Endothelial cell of umbilical vein (primary cell): Measurements from ENCODE around the gene SEL1L2. TPM values are rescaled to one million over a fixed set of nuclear protein-coding genes. Genes with fewer than 3 reads are reported as not detected.

Experiments used
- BruUV-seq: library from RNA; stranded (reverse); fragments of 400-500 nt; replicated peaks from 2 replicates; lab custom pipeline; 2021; lab: Mats Ljungman, UMichigan
- CTCF ChIA-PET: fragments of 300-600, 350-600 bp; sonication (Branson Sonifier 250); formaldehyde crosslinking; loops from one replicate; lab custom pipeline; 2021; ENCODE audit warnings: antibody characterized with exemption, inconsistent platforms; lab: Charles Lee
- POLR2A ChIA-PET: fragments of 300-600, 350-600 bp; sonication (Branson Sonifier 250); formaldehyde crosslinking; loops from one replicate; lab custom pipeline; 2021; ENCODE audit warnings: antibody characterized with exemption, inconsistent platforms; lab: Charles Lee
- DNase-seq: peaks from one replicate; pipeline ENCODE4 v3.0.0-alpha.2; 2011; ENCODE audit warnings: low read depth, low spot score
- FAIRE-seq: peaks from 2 replicates; lab custom pipeline; 2011; peaks lifted over from hg19 to GRCh38; lab: Jason Lieb, UNC
- H2AFZ ChIP-seq: 2 replicates; pipeline ENCODE4 v1.6.0; 2012; ENCODE audit warnings: low read depth, low read length, control low read depth, inconsistent platforms
- H3K27ac ChIP-seq: 2 replicates; pipeline ENCODE4 v1.5.1; 2011; ENCODE audit warnings: low read depth, mild to moderate bottlenecking, control low read depth, low read length, moderate library complexity; ENCODE audit not compliant: insufficient read depth
- H3K27me3 ChIP-seq, 2 experiments: 2 replicates each; pipeline versions ENCODE4 v1.6.0 to v1.6.1; 2011; ENCODE audit warnings: low read length in 2 of 2, mixed read lengths in 1 of 2; ENCODE audit not compliant: control insufficient read depth in 2 of 2, insufficient read depth in 2 of 2
- H3K36me3 ChIP-seq, 2 experiments: 2 replicates in 1 of 2; 3 replicates in 1 of 2; pipeline ENCODE4 v1.5.1; 2011; ENCODE audit warnings: low read length in 2 of 2, mild to moderate bottlenecking in 1 of 2, moderate library complexity in 1 of 2; ENCODE audit not compliant: control insufficient read depth in 2 of 2, insufficient read depth in 2 of 2; ENCODE audit errors: extremely low read depth in 1 of 2
- H3K4me1 ChIP-seq: 3 replicates; pipeline ENCODE4 v1.5.1; 2011; ENCODE audit warnings: mild to moderate bottlenecking, low read length; ENCODE audit not compliant: control insufficient read depth, insufficient read depth; ENCODE audit errors: extremely low read depth
- H3K4me2 ChIP-seq: 2 replicates; pipeline ENCODE4 v1.6.1; 2011; ENCODE audit warnings: low read length, control low read depth, mixed read lengths; ENCODE audit not compliant: insufficient read depth
- H3K4me3 ChIP-seq, 3 experiments: fragments of 200-600 bp in 1 of 3; sonication (generic), shearing (Covaris generic) in 1 of 3; replicated peaks in 1 of 3; 2 replicates each; pipeline ENCODE4 v1.5.1; 2011 to 2016; ENCODE audit warnings: control low read depth in 3 of 3, low read length in 3 of 3, mild to moderate bottlenecking in 2 of 3, inconsistent platforms in 1 of 3, low read depth in 1 of 3, moderate library complexity in 1 of 3; ENCODE audit not compliant: insufficient read depth in 1 of 3
- H3K79me2 ChIP-seq: 2 replicates; pipeline ENCODE4 v1.6.0; 2012; ENCODE audit warnings: low read length, inconsistent platforms; ENCODE audit not compliant: control insufficient read depth, insufficient read depth
- H3K9ac ChIP-seq: replicated peaks from 2 replicates; pipeline ENCODE3; 2011; ENCODE audit warnings: low read length, control low read depth; ENCODE audit not compliant: insufficient read depth; ENCODE audit errors: extremely low read depth
- H3K9me1 ChIP-seq: replicated peaks from 3 replicates; pipeline ENCODE4 v1.6.0; 2011; ENCODE audit warnings: mild to moderate bottlenecking, low read length; ENCODE audit not compliant: control insufficient read depth, insufficient read depth; ENCODE audit errors: extremely low read depth
- H3K9me3 ChIP-seq: replicated peaks from 2 replicates; pipeline ENCODE4 v1.5.1; 2012; ENCODE audit warnings: low read length, inconsistent platforms; ENCODE audit not compliant: control insufficient read depth, insufficient read depth
- H4K20me1 ChIP-seq: replicated peaks from 2 replicates; pipeline ENCODE3; 2011; ENCODE audit warnings: mild to moderate bottlenecking, low read length; ENCODE audit not compliant: control insufficient read depth, insufficient read depth; ENCODE audit errors: extremely low read depth
- FOS ChIP-seq: IDR thresholded peaks from 2 replicates; pipeline ENCODE4 v1.6.1; 2011; ENCODE audit warnings: mild to moderate bottlenecking, low read length, moderate library complexity, borderline replicate concordance; ENCODE audit not compliant: insufficient read depth
- GATA2 ChIP-seq: IDR thresholded peaks from 2 replicates; pipeline ENCODE4 v1.7.0; 2011; ENCODE audit warnings: low read depth, mild to moderate bottlenecking, moderate library complexity, mixed read lengths, low read length; ENCODE audit not compliant: insufficient read length, insufficient read depth
- JUN ChIP-seq: IDR thresholded peaks from 2 replicates; pipeline ENCODE4 v1.6.1; 2011; ENCODE audit warnings: borderline replicate concordance, low read depth; ENCODE audit not compliant: insufficient read length, insufficient read depth
- POLR2AphosphoS5 ChIP-seq: IDR thresholded peaks from 2 replicates; pipeline ENCODE4 v1.6.1; 2012; ENCODE audit warnings: low read depth, mild to moderate bottlenecking, control low read depth, low read length, moderate library complexity; ENCODE audit not compliant: insufficient read depth
- dilution Hi-C: fragments of 300-500 bp; cut with MboI; formaldehyde crosslinking; loops from one replicate; pipeline ENCODE4 v1.15.0; 2019; ENCODE audit warnings: low sequenced_read_pairs; ENCODE audit not compliant: extremely low pct_ligation_motif_present
- intact Hi-C: fragments of 100-400 bp; cut with micrococcal nuclease; formaldehyde crosslinking; loops from one replicate; pipeline ENCODE4 v1.10.0; 2022
- polyA plus RNA-seq, 4 experiments: library from polyadenylated mRNA; depleted of rRNA in 3 of 4; stranded (reverse) in 3 of 4; unstranded in 1 of 4; fragments of >200 nt; gene quantifications; 2 replicates each; pipeline versions ENCODE4 v1.2.1 to v1.2.3, GENCODE V29; 2011 to 2012; ENCODE audit warnings: missing spikeins in 1 of 4
- total RNA-seq: library from RNA; stranded (reverse); gene quantifications from 2 replicates; pipeline ENCODE4 v1.2.3, GENCODE V29; 2021
- TF ChIP-seq, protein P1 (sequence below): IDR thresholded peaks from 2 replicates; pipeline ENCODE4 v1.6.1; 2011; ENCODE audit not compliant: insufficient read depth, insufficient read length

The SEL1L2 gene
- total and polyA plus RNA-seq, 2 donors (not counting 3 experiments of a cell fraction or from before 2014, with no cell fraction given) = not detected

DNA sequence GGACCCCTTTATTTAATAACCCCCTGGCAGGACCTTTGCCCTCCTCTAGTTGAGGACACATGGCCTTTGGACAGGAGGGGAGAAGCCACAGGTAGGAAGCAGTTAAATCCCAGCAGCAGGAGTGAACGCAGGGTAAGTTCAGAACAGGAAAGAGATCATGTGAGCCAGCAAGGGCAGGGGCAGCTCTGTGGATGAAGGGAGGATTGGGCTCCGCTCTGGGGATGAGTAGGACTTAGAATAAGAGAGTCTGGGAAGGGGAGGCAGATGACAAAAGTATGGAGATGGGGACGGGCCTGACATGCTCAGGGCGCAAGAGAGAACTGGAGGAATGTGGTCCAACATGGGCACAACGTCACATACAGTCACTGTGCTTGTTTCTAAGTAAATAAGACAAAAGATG lies 116.6 kb downstream of the SEL1L2 start:
- H3K4me2 ChIP-seq = no peak overlapping the region
- ChIA-PET CTCF (no interaction called here), POLR2A (no interaction called here)
- DNase-seq (no peak), FAIRE-seq (no peak)
- no peaks in the 10 kb centered on the region for H3K79me2 ChIP-seq
- dilution Hi-C loops (no loop called here), intact Hi-C loops (no loop called here)
- H3K9me3 ChIP-seq = no peaks in the 10 kb centered on the region
- H3K27ac ChIP-seq = no peak overlapping the region
- no peaks in the 10 kb centered on the region for H3K9me1 ChIP-seq
- no peak overlapping the region for H3K9ac ChIP-seq
- BruUV-seq = no TSS peak
- H3K27me3 ChIP-seq = no peaks in the 10 kb centered on the region
- H3K36me3 ChIP-seq = no peaks in the 10 kb centered on the region
- H3K4me1 ChIP-seq = no peaks in the 10 kb centered on the region
- no peaks in the 10 kb centered on the region for H4K20me1 ChIP-seq
- no peak overlapping the region for H2AFZ ChIP-seq
- H3K4me3 ChIP-seq = no peak overlapping the region
- TF ChIP-seq JUN = no peak
- TF ChIP-seq, protein P1, sequence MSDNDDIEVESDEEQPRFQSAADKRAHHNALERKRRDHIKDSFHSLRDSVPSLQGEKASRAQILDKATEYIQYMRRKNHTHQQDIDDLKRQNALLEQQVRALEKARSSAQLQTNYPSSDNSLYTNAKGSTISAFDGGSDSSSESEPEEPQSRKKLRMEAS = no peak
- no peak for TF ChIP-seq GATA2
- TF ChIP-seq POLR2AphosphoS5 = no peak

DNA sequence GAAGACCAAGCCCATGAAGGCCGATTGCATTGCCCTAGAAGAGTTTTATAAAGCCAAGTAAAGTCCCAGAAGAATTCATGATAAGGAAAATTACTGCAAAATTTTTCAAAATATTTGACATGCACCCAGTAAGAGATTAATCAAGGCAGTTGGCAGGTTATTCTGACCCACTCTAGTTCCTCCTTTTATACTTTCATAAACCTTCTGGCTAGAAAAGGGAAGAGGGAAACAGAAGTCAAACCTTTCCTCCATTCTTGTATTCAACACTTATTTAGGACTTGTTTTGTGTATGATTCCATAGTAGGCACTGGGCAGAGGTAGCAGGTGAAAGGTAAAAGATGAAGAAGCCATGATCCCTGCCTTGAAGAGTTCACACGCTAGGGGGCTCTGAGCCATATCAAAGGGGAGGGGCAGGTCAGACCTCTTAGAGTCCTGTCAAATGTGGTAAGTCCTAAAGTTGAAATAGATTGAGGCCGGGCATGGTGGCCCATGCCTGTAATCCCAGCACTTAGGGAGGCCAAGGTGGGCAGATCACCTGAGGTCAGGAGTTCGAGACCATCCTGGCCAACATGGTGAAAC lies 120.2 kb downstream of the SEL1L2 start:
- FAIRE-seq (no peak), DNase-seq (no peak)
- H2AFZ ChIP-seq = no peak overlapping the region
- no peaks in the 10 kb centered on the region for H3K79me2 ChIP-seq
- no peak overlapping the region for H3K4me3 ChIP-seq
- no peaks in the 10 kb centered on the region for H4K20me1 ChIP-seq
- H3K27ac ChIP-seq = no peak overlapping the region
- H3K27me3 ChIP-seq = no peaks in the 10 kb centered on the region
- H3K4me2 ChIP-seq = no peak overlapping the region
- no peaks in the 10 kb centered on the region for H3K36me3 ChIP-seq
- ChIA-PET POLR2A (no interaction called here), CTCF (interaction anchor here (1.0 kb wide), 1 partner anchor 12 kb away, joined by 3 read pairs; no protein-coding TSS in a partner anchor)
- dilution Hi-C loops (no loop called here), intact Hi-C loops (no loop called here)
- TF ChIP-seq FOS (no peak), POLR2AphosphoS5 (no peak)
- H3K9me1 ChIP-seq = no peaks in the 10 kb centered on the region
- no peaks in the 10 kb centered on the region for H3K4me1 ChIP-seq
- no peak overlapping the region for H3K9ac ChIP-seq
- H3K9me3 ChIP-seq = no peaks in the 10 kb centered on the region
- BruUV-seq = no TSS peak
